ENCODE measurements around the gene MKNK2. TPM values are rescaled to one million over a fixed set of nuclear protein-coding genes. Genes with fewer than 3 reads are reported as not detected.
A peak's percentile ranks its signal among the peaks of the same experiment; 100 is the strongest.
"Not testable (repeated sequence)": the region's sequence is repeated elsewhere in the genome, so short reads cannot be mapped to it uniquely, and the experiment has no call there.

MKNK2 gene
- polyA plus RNA-seq = 83.9 TPM

DNA sequence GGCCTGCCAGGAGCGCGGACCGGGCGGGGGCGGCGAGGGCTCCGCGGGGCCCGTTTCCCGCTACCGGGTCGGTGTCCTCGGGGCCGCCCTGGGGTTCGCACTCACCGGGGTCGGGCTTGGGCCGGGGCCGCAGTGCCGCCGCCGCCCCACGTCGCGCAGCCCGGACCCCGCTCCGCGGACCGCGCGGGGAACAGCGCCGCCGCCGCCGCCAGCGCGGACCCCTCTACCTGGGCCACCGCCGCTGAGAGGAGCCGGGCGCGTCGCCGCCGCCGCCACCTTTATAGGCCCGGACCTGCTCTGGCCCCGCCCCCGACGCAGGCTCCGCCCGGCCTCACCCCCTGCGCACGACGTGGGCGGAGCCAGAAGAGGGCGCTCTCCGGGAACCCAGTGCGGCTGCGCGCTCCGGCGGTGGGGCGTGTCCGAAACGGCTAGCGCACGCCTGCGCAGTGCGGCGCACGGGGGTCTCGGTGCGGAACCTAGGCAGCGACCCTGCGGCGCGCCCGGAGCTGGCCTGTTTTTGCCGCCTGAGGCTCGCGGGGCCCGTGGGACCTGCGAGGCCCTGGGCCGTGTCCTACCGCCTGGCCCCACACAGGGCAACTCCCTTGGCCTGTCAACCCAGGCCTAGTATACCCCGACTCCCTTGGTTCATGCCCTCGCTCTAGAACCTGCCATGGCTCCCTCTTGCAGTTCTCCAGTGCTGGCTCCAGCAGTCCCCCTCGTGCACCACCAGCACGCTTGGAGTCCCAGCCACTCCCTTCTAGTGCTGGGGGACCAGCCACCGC is at the start of gene MKNK2:
Gene MKNK2 (minus strand): TSS at position 254 of the 782 bp plus-strand sequence. CDS start 393 bp downstream, outside the sequence.
- no peaks in the 10 kb centered on the region for H3K9me3 Mint-ChIP-seq
- peak within 1 kb of the TSS; percentile 86 to 97 (median 94) for H3K4me3 Mint-ChIP-seq
- H3K36me3 Mint-ChIP-seq = peaks cover 4% of the 10 kb centered on the region
- peak within 1 kb of the TSS; percentile 99 for H3K27ac Mint-ChIP-seq
- H3K4me1 Mint-ChIP-seq = peaks cover 17 to 30% (median 28%) of the 10 kb centered on the region in 3 donors
- H3K27me3 Mint-ChIP-seq = peaks cover 3% of the 10 kb centered on the region

DNA sequence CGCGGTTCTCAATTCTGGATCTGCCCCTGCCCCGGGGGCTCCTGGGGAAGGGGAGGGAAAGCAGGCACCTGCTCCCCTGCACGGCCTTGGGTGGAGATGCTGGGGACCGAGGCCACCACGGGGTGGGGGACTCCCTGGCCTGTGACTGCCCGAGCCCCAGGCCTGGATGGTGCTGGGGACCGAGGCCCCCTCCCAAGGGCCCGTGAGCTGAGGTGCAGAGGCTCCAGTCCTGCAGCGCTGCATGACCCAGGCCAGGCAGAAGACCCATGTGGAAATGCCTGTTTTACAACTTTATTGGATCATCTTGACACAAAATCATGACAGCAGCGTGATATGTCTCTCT is 49.6 kb upstream of the MKNK2 start:
- no peaks in the 10 kb centered on the region for H3K9me3 Mint-ChIP-seq
- H3K27ac Mint-ChIP-seq = no peak overlapping the region

DNA sequence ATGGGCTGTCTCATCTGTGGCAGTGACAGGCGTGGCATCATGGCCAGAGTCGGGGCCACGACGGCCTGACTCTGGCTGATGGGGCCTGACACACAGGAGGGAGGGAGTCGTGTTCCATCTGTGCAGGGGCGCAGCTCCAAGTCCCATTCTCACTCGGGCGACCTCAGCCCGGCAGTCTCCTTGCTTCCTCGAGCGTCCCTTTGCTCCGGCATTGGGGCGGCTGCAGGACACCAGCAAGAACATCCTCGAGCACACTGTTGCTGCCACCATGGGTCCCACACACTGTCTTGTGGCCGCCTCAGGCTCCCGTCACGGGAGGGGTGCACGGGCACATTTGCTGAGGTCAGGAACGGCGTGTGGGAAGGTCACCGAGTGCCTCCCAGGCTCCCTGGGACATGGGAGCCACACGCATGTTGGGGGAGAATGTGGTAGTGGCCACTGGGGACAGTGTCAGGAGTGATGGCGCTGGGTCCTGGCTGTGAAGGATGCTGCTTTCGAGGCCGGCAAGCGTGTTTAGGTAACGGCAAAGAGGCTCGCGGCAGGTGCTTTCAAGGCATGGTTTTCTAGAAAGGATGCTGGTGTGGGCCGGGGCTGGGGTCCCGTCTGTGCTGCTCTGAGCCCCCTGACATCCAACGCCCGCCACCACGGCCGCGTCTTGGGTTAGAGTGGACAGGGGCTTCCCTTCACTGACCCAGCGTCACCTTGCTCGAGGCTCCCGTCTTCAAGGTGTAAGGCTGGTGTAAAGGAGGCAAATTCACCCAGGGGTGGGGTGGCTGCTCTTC is 49.1 kb upstream of the MKNK2 start:
- Mint-ChIP-seq H3K4me1 (peaks cover 5 to 11% (median 6%) of the 10 kb centered on the region in 3 donors), H3K27ac (peak overlapping the region in 1 of 3 donors; percentile 53)

More for the DNA sequence above, 49.6 kb upstream of the MKNK2 start:
- H3K4me3 Mint-ChIP-seq = no peak overlapping the region
- no peaks in the 10 kb centered on the region for H3K27me3 Mint-ChIP-seq
- H3K4me1 Mint-ChIP-seq = peaks cover 5 to 11% (median 6%) of the 10 kb centered on the region in 3 donors
- H3K36me3 Mint-ChIP-seq = peaks cover 6% of the 10 kb centered on the region

DNA sequence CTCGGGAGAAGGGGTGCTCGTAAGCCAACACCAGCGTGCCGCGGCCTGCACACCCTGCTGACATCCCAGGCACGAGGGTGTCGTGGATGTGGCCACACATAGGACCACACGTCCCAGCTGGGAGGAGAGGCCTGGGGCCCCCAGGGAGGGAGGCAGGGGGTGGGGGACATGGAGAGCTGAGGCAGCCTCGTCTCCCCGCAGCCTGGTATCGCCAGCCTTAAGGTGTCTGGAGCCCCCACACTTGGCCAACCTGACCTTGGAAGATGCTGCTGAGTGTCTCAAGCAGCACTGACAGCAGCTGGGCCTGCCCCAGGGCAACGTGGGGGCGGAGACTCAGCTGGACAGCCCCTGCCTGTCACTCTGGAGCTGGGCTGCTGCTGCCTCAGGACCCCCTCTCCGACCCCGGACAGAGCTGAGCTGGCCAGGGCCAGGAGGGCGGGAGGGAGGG is 48.0 kb upstream of the MKNK2 start:
- Mint-ChIP-seq H3K4me3 (no peak overlapping the region), H3K9me3 (no peaks in the 10 kb centered on the region), H3K36me3 (peaks cover 3% of the 10 kb centered on the region), H3K4me1 (peaks cover 10 to 22% (median 13%) of the 10 kb centered on the region in 3 donors), H3K27me3 (no peaks in the 10 kb centered on the region), H3K27ac (peak overlapping the region in 1 of 3 donors; percentile 53)

More for the DNA sequence above, 49.1 kb upstream of the MKNK2 start:
- H3K9me3 Mint-ChIP-seq = no peaks in the 10 kb centered on the region
- H3K4me3 Mint-ChIP-seq = no peak overlapping the region
- H3K27me3 Mint-ChIP-seq = no peaks in the 10 kb centered on the region
- H3K36me3 Mint-ChIP-seq = peaks cover 3% of the 10 kb centered on the region

DNA sequence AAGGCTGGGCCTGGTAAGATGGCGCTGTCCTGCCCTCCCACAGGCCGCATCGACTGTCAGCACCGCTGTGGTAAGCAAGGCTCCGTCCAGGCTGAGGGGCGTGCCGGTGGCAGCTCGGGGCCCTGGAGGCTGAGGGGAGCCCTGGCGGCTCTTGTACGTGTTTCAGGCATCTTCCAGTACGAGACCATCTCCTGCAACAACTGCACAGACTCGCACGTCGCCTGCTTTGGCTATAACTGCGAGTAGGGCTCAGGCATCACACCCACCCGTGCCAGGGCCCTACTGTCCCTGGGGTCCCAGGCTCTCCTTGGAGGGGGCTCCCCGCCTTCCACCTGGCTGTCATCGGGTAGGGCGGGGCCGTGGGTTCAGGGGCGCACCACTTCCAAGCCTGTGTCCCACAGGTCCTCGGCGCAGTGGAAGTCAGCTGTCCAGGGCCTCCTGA is 46.9 kb upstream of the MKNK2 start:
- H3K27ac Mint-ChIP-seq = peak overlapping the region; percentile 28 to 100 (median 63)
- H3K36me3 Mint-ChIP-seq = peaks cover 3% of the 10 kb centered on the region
- H3K4me3 Mint-ChIP-seq = peak overlapping the region in 2 of 4 donors; percentile 23 to 60
- H3K9me3 Mint-ChIP-seq = no peaks in the 10 kb centered on the region
- no peaks in the 10 kb centered on the region for H3K27me3 Mint-ChIP-seq
- peaks cover 18 to 23% (median 20%) of the 10 kb centered on the region in 3 donors for H3K4me1 Mint-ChIP-seq

DNA sequence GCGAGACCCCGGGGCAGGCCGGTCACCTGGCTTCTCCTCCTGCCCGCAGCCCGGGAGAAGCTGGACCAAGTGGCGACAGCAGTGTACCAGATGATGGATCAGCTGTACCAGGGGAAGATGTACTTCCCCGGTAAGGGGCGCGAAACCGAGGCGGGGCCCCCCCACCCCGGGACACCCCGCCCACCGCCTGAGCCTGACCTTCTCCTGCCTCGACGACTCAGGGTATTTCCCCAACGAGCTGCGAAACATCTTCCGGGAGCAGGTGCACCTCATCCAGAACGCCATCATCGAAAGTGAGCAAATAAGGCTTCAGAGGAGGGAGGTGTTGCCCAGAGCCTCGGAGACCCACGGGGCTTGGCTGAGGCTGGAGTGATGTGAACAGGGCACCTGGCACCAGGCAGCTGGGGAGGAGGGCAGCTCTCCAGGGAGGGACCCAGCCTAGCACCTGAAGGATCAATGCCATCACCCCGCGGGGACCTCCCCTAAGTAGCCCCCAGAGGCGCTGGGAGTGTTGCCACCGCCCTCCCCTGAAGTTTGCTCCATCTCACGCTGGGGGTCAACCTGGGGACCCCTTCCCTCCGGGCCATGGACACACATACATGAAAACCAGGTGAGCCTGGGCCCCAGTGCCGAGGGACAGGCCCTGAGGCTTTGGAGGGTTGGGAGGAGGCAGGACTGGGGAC is 46.3 kb upstream of the MKNK2 start:
- Mint-ChIP-seq H3K27ac (peak overlapping the region; percentile 28 to 100 (median 94)), H3K36me3 (peaks cover 3% of the 10 kb centered on the region), H3K9me3 (no peaks in the 10 kb centered on the region), H3K4me1 (peaks cover 20 to 23% (median 22%) of the 10 kb centered on the region in 3 donors), H3K4me3 (peak overlapping the region; percentile 86 to 99 (median 94)), H3K27me3 (peaks cover 2% of the 10 kb centered on the region)

DNA sequence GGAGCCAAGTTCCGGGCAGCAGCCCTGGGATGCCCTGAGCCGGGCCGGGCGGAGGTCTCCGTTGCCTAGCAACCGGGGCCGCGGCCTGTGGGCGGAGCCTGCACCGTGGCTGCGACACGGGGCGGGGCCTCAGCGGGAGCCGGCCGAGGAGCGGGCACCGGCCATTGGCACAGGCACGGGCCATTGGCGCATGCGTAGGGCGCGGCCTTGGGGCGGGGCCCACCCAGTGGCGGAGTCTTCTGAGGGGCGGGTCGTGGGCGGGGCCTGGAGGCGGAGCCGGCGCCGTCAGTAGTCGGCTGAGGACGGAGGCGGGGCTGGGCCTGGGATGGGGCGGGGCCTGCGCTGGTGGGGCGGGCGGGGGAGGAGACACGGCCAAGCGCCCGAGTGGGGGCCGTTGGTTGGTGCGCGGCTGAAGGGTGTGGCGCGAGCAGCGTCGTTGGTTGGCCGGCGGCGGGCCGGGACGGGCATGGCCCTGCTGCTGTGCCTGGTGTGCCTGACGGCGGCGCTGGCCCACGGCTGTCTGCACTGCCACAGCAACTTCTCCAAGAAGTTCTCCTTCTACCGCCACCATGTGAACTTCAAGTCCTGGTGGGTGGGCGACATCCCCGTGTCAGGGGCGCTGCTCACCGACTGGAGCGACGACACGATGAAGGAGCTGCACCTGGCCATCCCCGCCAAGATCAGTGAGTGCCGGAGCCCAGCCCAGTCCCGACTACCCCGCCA is 45.6 kb upstream of the MKNK2 start, which contains the start of gene IZUMO4:
Gene IZUMO4 (plus strand): TSS at position 436 of the 723 bp plus-strand sequence. CDS start 31 bp downstream, at position 467.
- Mint-ChIP-seq H3K9me3 (no peaks in the 10 kb centered on the region), H3K36me3 (peaks cover 3% of the 10 kb centered on the region), H3K27ac (peak within 1 kb of the TSS; percentile 98 to 100 (median 98)), H3K4me3 (peak within 1 kb of the TSS; percentile 93 to 99 (median 98)), H3K27me3 (peaks cover 2% of the 10 kb centered on the region), H3K4me1 (peaks cover 22 to 26% (median 23%) of the 10 kb centered on the region in 3 donors)

DNA sequence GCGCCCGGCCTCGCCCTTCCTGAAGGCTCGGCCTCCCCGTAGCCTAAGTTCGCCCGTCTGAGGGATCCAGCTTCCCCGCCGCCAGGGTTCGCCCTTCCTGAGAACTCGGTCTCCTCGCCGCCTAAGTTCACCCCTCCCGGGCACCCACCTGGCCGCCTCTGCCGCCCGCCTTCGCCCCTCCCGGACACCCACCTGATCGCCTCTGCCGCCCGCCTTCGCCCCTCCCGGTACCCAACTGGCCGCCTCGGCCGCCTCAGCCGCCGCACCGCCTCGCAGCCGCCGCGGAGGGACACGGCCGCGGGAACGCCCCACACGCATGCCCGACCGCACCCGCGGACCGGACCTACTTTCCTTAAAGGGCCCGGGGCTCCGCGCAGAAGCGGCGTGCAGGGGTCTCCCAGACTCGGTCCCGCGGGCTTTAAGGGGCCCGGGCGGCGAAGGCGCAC is 45.0 kb upstream of the MKNK2 start, which contains the start of gene MOB3A:
Gene MOB3A (minus strand): TSS at position 293 of the 446 bp plus-strand sequence. CDS start 17,766 bp downstream, outside the sequence.
- peak within 1 kb of the TSS; percentile 98 to 100 (median 98) for H3K27ac Mint-ChIP-seq
- peaks cover 23 to 28% (median 23%) of the 10 kb centered on the region in 3 donors for H3K4me1 Mint-ChIP-seq
- H3K9me3 Mint-ChIP-seq = no peaks in the 10 kb centered on the region
- H3K36me3 Mint-ChIP-seq = peaks cover 3% of the 10 kb centered on the region
- peak within 1 kb of the TSS; percentile 93 to 99 (median 98) for H3K4me3 Mint-ChIP-seq
- H3K27me3 Mint-ChIP-seq = peaks cover 2% of the 10 kb centered on the region

DNA sequence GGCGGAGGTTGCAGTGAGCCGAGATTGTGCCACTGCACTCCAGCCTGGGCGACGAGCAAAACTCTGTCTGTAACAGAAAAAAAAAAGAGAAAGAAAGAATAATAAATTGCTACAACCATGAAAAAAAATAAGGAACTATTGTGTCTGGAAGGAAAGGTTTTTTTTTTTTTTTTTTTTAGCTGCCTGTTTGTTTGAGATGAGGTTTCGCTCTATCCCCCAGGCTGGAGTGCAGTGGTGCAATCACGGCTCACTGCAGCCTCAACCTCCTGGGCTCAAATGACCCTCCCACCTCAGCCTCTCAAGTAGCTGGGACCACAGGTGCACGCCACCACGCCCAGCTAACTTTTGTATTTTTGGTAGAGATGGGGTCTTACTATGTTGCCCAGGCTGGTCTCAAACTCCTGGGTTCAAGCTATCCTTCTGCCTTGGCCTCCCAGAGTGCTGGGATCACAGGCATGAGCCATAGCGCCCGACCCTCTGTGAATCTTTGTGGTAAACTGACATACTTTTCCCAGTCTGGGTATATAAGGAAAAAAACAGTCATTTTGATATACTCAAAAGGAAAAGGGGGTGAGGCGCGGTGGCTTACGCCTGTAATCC is 41.0 kb upstream of the MKNK2 start:
- Mint-ChIP-seq H3K4me3 (peak overlapping the region; percentile 25 to 99 (median 52)), H3K27ac (peak overlapping the region; percentile 81 to 100 (median 98)), H3K4me1 (peaks cover 50 to 58% (median 55%) of the 10 kb centered on the region in 3 donors)
- not testable (repeated sequence) for H3K9me3 Mint-ChIP-seq, H3K36me3 Mint-ChIP-seq, H3K27me3 Mint-ChIP-seq

DNA sequence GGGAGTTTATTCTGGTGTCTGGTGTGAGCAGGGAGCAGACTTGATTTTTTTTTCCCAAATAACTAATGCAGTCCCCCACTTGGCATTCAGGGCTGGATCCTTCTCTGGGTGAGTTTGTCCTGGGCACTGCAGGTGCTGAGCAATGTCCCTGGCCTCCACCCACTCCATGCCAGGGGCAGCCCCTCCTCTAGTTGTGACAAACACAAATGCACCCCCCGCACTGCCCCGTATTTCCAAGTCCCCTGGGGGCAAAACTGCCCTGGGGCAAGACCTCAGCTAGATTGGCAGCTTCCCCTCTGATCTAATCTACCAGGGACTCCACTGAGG is 38.6 kb upstream of the MKNK2 start:
- peak overlapping the region; percentile 100 for H3K27ac Mint-ChIP-seq
- H3K4me3 Mint-ChIP-seq = peak overlapping the region; percentile 79 to 97 (median 95)
- peaks cover 0 to 4% (median 0%) of the 10 kb centered on the region in 3 donors for H3K9me3 Mint-ChIP-seq
- H3K36me3 Mint-ChIP-seq = peaks cover 12% of the 10 kb centered on the region
- peaks cover 53 to 68% (median 64%) of the 10 kb centered on the region in 3 donors for H3K4me1 Mint-ChIP-seq
- H3K27me3 Mint-ChIP-seq = peaks cover 5% of the 10 kb centered on the region

DNA sequence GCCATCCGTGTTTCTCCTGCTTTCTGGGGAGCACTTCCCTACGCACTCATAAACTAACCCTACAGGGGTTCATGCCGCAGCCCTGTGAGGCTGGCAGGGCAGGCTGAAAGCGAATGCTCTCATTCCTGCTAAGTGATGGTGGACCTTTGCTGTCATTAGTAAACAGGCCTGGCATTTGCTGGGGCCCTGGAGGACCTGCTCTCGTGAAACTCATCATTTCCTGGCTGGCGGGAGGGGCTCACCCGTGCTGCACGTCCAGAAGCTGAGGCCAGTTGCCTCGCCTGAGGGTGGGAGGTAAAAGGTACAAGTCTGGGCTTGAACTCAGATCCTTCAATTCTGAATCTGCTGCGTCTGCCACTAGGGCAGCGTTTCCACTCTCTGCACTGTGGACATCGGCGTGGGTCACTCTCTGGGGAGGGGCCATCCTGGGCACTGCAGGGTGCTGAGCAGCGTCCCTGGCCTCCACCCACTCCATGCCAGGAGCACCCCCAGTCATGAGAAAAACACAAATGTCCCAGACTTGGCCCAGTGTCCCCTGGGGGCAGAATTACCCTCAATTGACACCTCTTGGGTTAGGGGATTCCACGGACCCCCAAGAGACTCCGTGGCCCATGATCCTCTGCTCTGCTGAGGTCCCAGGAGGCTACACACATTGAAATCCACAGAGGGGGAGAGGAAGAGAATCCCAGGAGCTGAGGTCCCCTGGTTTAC is 38.1 kb upstream of the MKNK2 start:
- Mint-ChIP-seq H3K27ac (peak overlapping the region; percentile 100), H3K4me1 (peaks cover 47 to 63% (median 61%) of the 10 kb centered on the region in 3 donors), H3K9me3 (peaks cover 0 to 4% (median 0%) of the 10 kb centered on the region in 3 donors), H3K4me3 (peak overlapping the region; percentile 79 to 97 (median 95)), H3K36me3 (peaks cover 9% of the 10 kb centered on the region), H3K27me3 (peaks cover 5% of the 10 kb centered on the region)

DNA sequence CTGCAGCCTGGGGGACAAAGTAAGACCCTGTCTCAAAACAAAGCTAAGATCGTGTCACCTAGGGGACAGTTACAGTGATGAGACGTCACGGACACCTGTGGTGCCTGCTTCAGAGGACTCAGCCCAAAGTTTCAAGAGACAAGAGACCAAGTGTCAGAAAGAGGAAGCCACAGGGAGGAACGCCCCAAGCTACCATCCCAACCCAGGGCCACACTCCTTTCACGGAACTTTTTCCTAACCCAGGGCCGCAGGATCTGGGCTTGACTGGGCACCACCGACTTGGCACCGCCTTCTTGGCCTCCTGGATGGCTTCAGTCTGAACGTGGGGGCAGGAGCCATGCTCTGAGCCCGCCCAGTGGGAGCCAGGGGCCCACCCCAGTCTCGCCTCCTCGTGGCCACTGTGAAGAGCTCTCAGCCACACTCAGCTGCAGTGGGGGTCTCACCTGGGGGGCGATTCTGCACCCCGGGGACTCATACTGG is 36.6 kb upstream of the MKNK2 start:
- Mint-ChIP-seq H3K9me3 (peaks cover 0 to 4% (median 0%) of the 10 kb centered on the region in 3 donors), H3K36me3 (peaks cover 9% of the 10 kb centered on the region), H3K4me3 (peak overlapping the region; percentile 76 to 100 (median 97)), H3K27ac (peak overlapping the region; percentile 100), H3K27me3 (peaks cover 3% of the 10 kb centered on the region), H3K4me1 (peaks cover 50 to 59% (median 51%) of the 10 kb centered on the region in 3 donors)
